Type B pancreatic cell (in vitro differentiated cells): Measurements from ENCODE around the gene INAFM1. TPM values are rescaled to one million over a fixed set of nuclear protein-coding genes. Genes with fewer than 3 reads are reported as not detected.

Source experiments
- DNase-seq: peaks from one replicate; pipeline ENCODE4 v3.0.0; 2021; ENCODE audit warnings: mixed read lengths; ENCODE audit not compliant: unreplicated experiment; ENCODE audit errors: extremely low spot score
- H3K27ac Mint-ChIP-seq: 2 replicates; pipeline ENCODE4 v1.8.0; 2021; ENCODE audit warnings: mild to moderate bottlenecking, mixed read lengths
- H3K27me3 Mint-ChIP-seq: 2 replicates; pipeline ENCODE4 v1.8.0; 2021; ENCODE audit warnings: mixed read lengths
- H3K36me3 Mint-ChIP-seq: 2 replicates; pipeline ENCODE4 v1.8.0; 2021; ENCODE audit warnings: mixed read lengths
- H3K4me1 Mint-ChIP-seq: one replicate; pipeline ENCODE4 v1.8.0; 2021; ENCODE audit warnings: mixed read lengths; ENCODE audit not compliant: unreplicated experiment
- H3K4me3 Mint-ChIP-seq: 2 replicates; pipeline ENCODE4 v1.8.0; 2021; ENCODE audit warnings: mild to moderate bottlenecking, mixed read lengths
- H3K9me3 Mint-ChIP-seq: 2 replicates; pipeline ENCODE4 v1.8.0; 2021; ENCODE audit warnings: mixed read lengths
- CTCF ChIP-seq: fragments of 200-600 bp; sonication (generic); conservative IDR thresholded peaks from 2 replicates; pipeline ENCODE4 v1.5.0; 2021; ENCODE audit warnings: antibody characterized with exemption, mild to moderate bottlenecking
- microRNA-seq: library from miRNA; unstranded; fragments of <30 nt; microRNA quantifications from one replicate; pipeline ENCODE4, GENCODE V29; 2020
- total RNA-seq: library from RNA; stranded (reverse); gene quantifications from 2 replicates; pipeline ENCODE4 v1.2.1, GENCODE V29; 2021; ENCODE audit warnings: low replicate concordance

The INAFM1 gene
- total RNA-seq, 1 donor from 2014 or later: 8.2 TPM

- Mint-ChIP-seq H3K27me3 (peaks cover 12% of the 10 kb centered on the region), H3K9me3 (no peaks in the 10 kb centered on the region), H3K27ac (no peak overlapping the region), H3K4me3 (no peak overlapping the region), H3K4me1 (no peaks in the 10 kb centered on the region), H3K36me3 (no peaks in the 10 kb centered on the region)
- no peak for TF ChIP-seq CTCF
- DNase-seq: no peak
Observed at GRCh38 chr19:47324502-47324901, 49.8 kb downstream of the INAFM1 start.

Small RNA genes lying within 50 kb of the gene (microRNA-seq; reads per million reads assigned to microRNA genes)
- gene MIR3190 (not detected), gene MIR3191 (not detected)

Other genes with a start within 250 kb of the INAFM1 start
- 28.4 and 37.3 TPM in 2 replicates for gene TMEM160, start 226.3 kb upstream of the INAFM1 start, total RNA-seq
- gene ZC3H4, start 161.1 kb upstream of the INAFM1 start, total RNA-seq: 59.9 and 71.4 TPM in 2 replicates
- gene SAE1, start 144.1 kb upstream of the INAFM1 start, total RNA-seq: 102 and 155 TPM in 2 replicates
- 14.8 and 36.2 TPM in 2 replicates for gene BBC3, start 43.7 kb upstream of the INAFM1 start, total RNA-seq
- 22.4 and 29.3 TPM in 2 replicates for gene CCDC9, start 18.4 kb upstream of the INAFM1 start, total RNA-seq
- 0.93 and 1.0 TPM in 2 replicates for gene C5AR1, start 35.0 kb downstream of the INAFM1 start, total RNA-seq
- 0.07 TPM in 1 of 2 replicates, not detected in the other for gene C5AR2, start 57.3 kb downstream of the INAFM1 start, total RNA-seq
- gene DHX34, start 74.4 kb downstream of the INAFM1 start, total RNA-seq: 24.5 and 32.9 TPM in 2 replicates
- 29.2 and 43.2 TPM in 2 replicates for gene MEIS3, start 144.6 kb downstream of the INAFM1 start, total RNA-seq
- 1.2 and 1.3 TPM in 2 replicates for gene SLC8A2, start 197.0 kb downstream of the INAFM1 start, total RNA-seq
- 9.6 and 21.2 TPM in 2 replicates for gene KPTN, start 209.3 kb downstream of the INAFM1 start, total RNA-seq
- gene NAPA, start 240.2 kb downstream of the INAFM1 start, total RNA-seq: 63.0 and 80.6 TPM in 2 replicates